SK-N-SH (cell line): ENCODE results near the gene PSMG3. TPM values are rescaled to one million over a fixed set of nuclear protein-coding genes. Genes with fewer than 3 reads are reported as not detected.

Experiments used
- CTCF ChIA-PET: fragments of 300-600, 350-600 bp; formaldehyde crosslinking; extraction: SDS; loops from one replicate; lab custom pipeline; 2021; lab: Yijun Ruan, JAX
- POLR2A ChIA-PET: fragments of 350-600 bp; sonication (Branson Sonifier 250); formaldehyde crosslinking; extraction: SDS; loops from one replicate; lab custom pipeline; 2020; ENCODE audit warnings: antibody characterized with exemption, inconsistent platforms; lab: Yijun Ruan, JAX
- DNase-seq: peaks from one replicate; pipeline ENCODE4 v3.0.0; 2012
- H2AFZ ChIP-seq: fragments of 200-600 bp; sonication (generic); 2 replicates; pipeline ENCODE4 v1.8.1; 2016; ENCODE audit warnings: antibody characterized with exemption, mild to moderate bottlenecking, low read depth
- H3F3A ChIP-seq: fragments of 200-600 bp; sonication (generic); replicated peaks from 2 replicates; pipeline ENCODE3; 2016; ENCODE audit warnings: antibody characterized with exemption, mild to moderate bottlenecking; ENCODE audit not compliant: insufficient read depth
- H3K27ac ChIP-seq, 2 experiments: fragments of 200-500 bp in 1 of 2; fragments of 200-600 bp in 1 of 2; sonication (Bioruptor generic) in 1 of 2; sonication (generic), shearing (Covaris generic) in 1 of 2; 2 replicates each; pipeline versions ENCODE4 v1.5.1 to v1.6.1; 2014 to 2016; ENCODE audit warnings: low read depth in 2 of 2, inconsistent platforms in 1 of 2, low read length in 1 of 2, mild to moderate bottlenecking in 1 of 2, mixed read lengths in 1 of 2
- H3K27me3 ChIP-seq: fragments of 200-600 bp; sonication (generic), shearing (Covaris generic); 2 replicates; pipeline ENCODE4 v1.6.1; 2016; ENCODE audit warnings: mixed run types; ENCODE audit not compliant: insufficient read depth
- H3K36me3 ChIP-seq, 2 experiments: fragments of 200-500 bp in 1 of 2; fragments of 200-600 bp in 1 of 2; sonication (Bioruptor generic) in 1 of 2; sonication (generic) in 1 of 2; replicated peaks in 1 of 2; 2 replicates each; pipeline versions ENCODE3 to v1.5.1; 2014 to 2016; ENCODE audit warnings: low read length in 1 of 2, mild to moderate bottlenecking in 1 of 2; ENCODE audit not compliant: insufficient read depth in 2 of 2, control insufficient read depth in 1 of 2
- H3K4me1 ChIP-seq, 2 experiments: fragments of 200-500 bp in 1 of 2; fragments of 200-600 bp in 1 of 2; sonication (Bioruptor generic) in 1 of 2; sonication (generic), shearing (Covaris generic) in 1 of 2; 2 replicates each; pipeline versions ENCODE4 v1.5.1 to v1.6.1; 2014 to 2016; ENCODE audit warnings: low read depth in 1 of 2, low read length in 1 of 2, mixed run types in 1 of 2; ENCODE audit not compliant: insufficient read depth in 2 of 2, control insufficient read depth in 1 of 2
- H3K4me2 ChIP-seq: fragments of 200-600 bp; sonication (generic), shearing (Covaris generic); 2 replicates; pipeline ENCODE4 v1.6.1; 2017; ENCODE audit warnings: mixed run types
- H3K4me3 ChIP-seq, 2 experiments: fragments of 200-500 bp in 1 of 2; fragments of 200-600 bp in 1 of 2; sonication (Bioruptor generic) in 1 of 2; sonication (generic), shearing (Covaris generic) in 1 of 2; 2 replicates each; pipeline versions ENCODE4 v1.5.1 to v1.8.1; 2014 to 2016; ENCODE audit warnings: low read depth in 2 of 2, inconsistent platforms in 1 of 2, low read length in 1 of 2, mild to moderate bottlenecking in 1 of 2, mixed read lengths in 1 of 2, moderate library complexity in 1 of 2
- H3K79me2 ChIP-seq: fragments of 200-600 bp; sonication (generic); 2 replicates; pipeline ENCODE4 v1.8.1; 2017; ENCODE audit warnings: mild to moderate bottlenecking; ENCODE audit not compliant: insufficient read depth
- H3K9ac ChIP-seq: fragments of 200-600 bp; sonication (generic); 2 replicates; pipeline ENCODE4 v1.6.1; 2017; ENCODE audit warnings: mixed run types
- H3K9me2 ChIP-seq: fragments of 200-600 bp; sonication (generic); 2 replicates; pipeline ENCODE4 v1.6.1; 2017; ENCODE audit warnings: mixed run types
- H3K9me3 ChIP-seq: fragments of 200-600 bp; sonication (generic); 2 replicates; pipeline ENCODE4 v1.6.1; 2017; ENCODE audit warnings: mixed run types, mild to moderate bottlenecking, moderate library complexity
- H4K20me1 ChIP-seq: fragments of 200-600 bp; sonication (generic); 2 replicates; pipeline ENCODE4 v1.6.1; 2017; ENCODE audit warnings: mild to moderate bottlenecking, mixed run types; ENCODE audit not compliant: insufficient read depth
- CHD2 ChIP-seq: fragments of 150-350 bp; IDR thresholded peaks from 2 replicates; pipeline ENCODE4 v1.6.1; 2018; ENCODE audit warnings: low read length; ENCODE audit not compliant: partially characterized antibody
- ELF1 ChIP-seq: IDR thresholded peaks from 2 replicates; pipeline ENCODE4 v1.4.0; 2012
- EP300 ChIP-seq, 2 experiments: IDR thresholded peaks; 2 replicates each; pipeline versions ENCODE4 v1.4.0 to v1.6.1; 2012; ENCODE audit warnings: borderline replicate concordance in 1 of 2, low read depth in 1 of 2, low read length in 1 of 2
- FOXM1 ChIP-seq: IDR thresholded peaks from 2 replicates; pipeline ENCODE4 v1.4.0; 2012; ENCODE audit warnings: low read depth, mild to moderate bottlenecking
- GABPA ChIP-seq: IDR thresholded peaks from 2 replicates; pipeline ENCODE4 v1.4.0; 2012; ENCODE audit warnings: low read depth, mild to moderate bottlenecking
- JUND ChIP-seq: IDR thresholded peaks from 2 replicates; pipeline ENCODE4 v1.4.0; 2012
- MAX ChIP-seq: IDR thresholded peaks from 2 replicates; pipeline ENCODE4 v1.4.0; 2012; ENCODE audit warnings: low read depth
- MEF2A ChIP-seq: IDR thresholded peaks from 2 replicates; pipeline ENCODE4 v1.4.0; 2012; ENCODE audit warnings: low read depth, borderline replicate concordance
- MXI1 ChIP-seq: IDR thresholded peaks from 2 replicates; pipeline ENCODE4 v1.6.1; 2012; ENCODE audit warnings: mild to moderate bottlenecking, low read depth, low read length, improper control_type of control experiment
- NFIC ChIP-seq: IDR thresholded peaks from 2 replicates; pipeline ENCODE4 v1.4.0; 2012; ENCODE audit warnings: borderline replicate concordance
- PBX3 ChIP-seq: IDR thresholded peaks from 2 replicates; pipeline ENCODE4; 2012
- REST ChIP-seq: IDR thresholded peaks from 2 replicates; pipeline ENCODE4 v1.6.1; 2012; ENCODE audit warnings: mild to moderate bottlenecking, low read depth, low read length, moderate library complexity
- SMC3 ChIP-seq: IDR thresholded peaks from 2 replicates; pipeline ENCODE4 v1.6.1; 2012; ENCODE audit warnings: low read depth, low read length, improper control_type of control experiment
- TAF1 ChIP-seq: IDR thresholded peaks from 2 replicates; pipeline ENCODE4 v1.6.1; 2012; ENCODE audit warnings: low read depth, mild to moderate bottlenecking, low read length, moderate library complexity, borderline replicate concordance
- TCF12 ChIP-seq: IDR thresholded peaks from 2 replicates; pipeline ENCODE4 v1.4.0; 2012
- TEAD4 ChIP-seq: IDR thresholded peaks from 2 replicates; pipeline ENCODE4 v1.4.0; 2012; ENCODE audit warnings: mild to moderate bottlenecking, borderline replicate concordance; ENCODE audit not compliant: insufficient read depth
- USF1 ChIP-seq: IDR thresholded peaks from 2 replicates; pipeline ENCODE4 v1.4.0; 2012; ENCODE audit warnings: low read depth, borderline replicate concordance
- YY1 ChIP-seq: IDR thresholded peaks from 2 replicates; pipeline ENCODE4 v1.4.0; 2012; ENCODE audit warnings: low read depth, mild to moderate bottlenecking
- ZBTB33 ChIP-seq: IDR thresholded peaks from 2 replicates; pipeline ENCODE4 v1.4.0; 2012; ENCODE audit warnings: low read depth, borderline replicate concordance
- WGBS: methylation state at CpG from one replicate; pipeline ENCODE4 v1.1.6; 2017; ENCODE audit warnings: low lambda C conversion rate; 5-methylcytosine and 5-hydroxymethylcytosine counted together
- polyA plus RNA-seq, 3 experiments: library from polyadenylated mRNA; depleted of rRNA; stranded (reverse); fragments of >200 nt; gene quantifications; 2 replicates each; pipeline ENCODE4 v1.2.3, GENCODE V29; 2012

Gene PSMG3
- polyA plus RNA-seq, 1 of the 3 experiments (the other 2 are of a cell fraction), result 109 TPM

- TF ChIP-seq TEAD4 (0 out of 2 replicates have a peak, but pooled peaks have one; percentile 51), TAF1 (peak; percentile 96), MAX (peak; percentile 88), PBX3 (no peak), TCF12 (peak; percentile 31; the same call in 1 of the 2 replicates), YY1 (0 out of 2 replicates have a peak, but pooled peaks have one; percentile 47), SMC3 (0 out of 2 replicates have a peak, but pooled peaks have one; percentile 18), MXI1 (peak; percentile 55; the same call in 1 of the 2 replicates), USF1 (peak; percentile 53; the same call in 1 of the 2 replicates), GABPA (peak; percentile 95), EP300 (IDR thresholded peaks at IDR 0.05; ENCODE audit: borderline replicate concordance in 1 of 2, low read depth in 1 of 2, low read length in 1 of 2) (no peak; a peak in 1 of 4 replicates), NFIC (peak; percentile 36; the same call in 1 of the 2 replicates)
- TF ChIP-seq, all 33 proteins: peak for 18
Measured at GRCh38 chr7:1569833-1570632, at the start of gene PSMG3 (continued).

- DNase-seq, result no peak
- H4K20me1 ChIP-seq, result no peaks in the 10 kb centered on the region
- no peaks in the 10 kb centered on the region for H3K9me2 ChIP-seq
- WGBS, result 46% methylated on average over 3 of the region's 3 CpGs
- H2AFZ ChIP-seq, result no peak overlapping the region
- peaks cover 13% of the 10 kb centered on the region; the same call in 1 of the 2 replicates for H3K27me3 ChIP-seq
- no peak overlapping the region for H3K4me2 ChIP-seq
- ChIA-PET CTCF (no interaction called here), POLR2A (no interaction called here)
- H3K79me2 ChIP-seq, result no peaks in the 10 kb centered on the region
- H3K27ac ChIP-seq, result no peak overlapping the region
- H3K36me3 ChIP-seq, result no peaks in the 10 kb centered on the region
- peaks cover 0 to 7% of the 10 kb centered on the region in 2 experiments; a peak in 1 of 4 replicates for H3K4me1 ChIP-seq
- H3F3A ChIP-seq, result no peaks in the 10 kb centered on the region
- no peak overlapping the region for H3K9ac ChIP-seq
- no peak overlapping the region for H3K4me3 ChIP-seq
- H3K9me3 ChIP-seq, result no peaks in the 10 kb centered on the region
- TF ChIP-seq JUND (no peak), PBX3 (no peak), FOXM1 (no peak), ELF1 (no peak), TCF12 (no peak), MAX (no peak), REST (no peak), ZBTB33 (no peak), CHD2 (no peak), USF1 (no peak), MEF2A (no peak), SMC3 (no peak), GABPA (no peak)
Measured at GRCh38 chr7:1618475-1618874, 48.6 kb upstream of the PSMG3 start.
